ENCODE results near the gene STRIP2. TPM values are rescaled to one million over a fixed set of nuclear protein-coding genes. Genes with fewer than 3 reads are reported as not detected.

STRIP2 gene
- total RNA-seq, 2 experiments from 2014 or later, result 2.1 to 4.3 TPM

DNA sequence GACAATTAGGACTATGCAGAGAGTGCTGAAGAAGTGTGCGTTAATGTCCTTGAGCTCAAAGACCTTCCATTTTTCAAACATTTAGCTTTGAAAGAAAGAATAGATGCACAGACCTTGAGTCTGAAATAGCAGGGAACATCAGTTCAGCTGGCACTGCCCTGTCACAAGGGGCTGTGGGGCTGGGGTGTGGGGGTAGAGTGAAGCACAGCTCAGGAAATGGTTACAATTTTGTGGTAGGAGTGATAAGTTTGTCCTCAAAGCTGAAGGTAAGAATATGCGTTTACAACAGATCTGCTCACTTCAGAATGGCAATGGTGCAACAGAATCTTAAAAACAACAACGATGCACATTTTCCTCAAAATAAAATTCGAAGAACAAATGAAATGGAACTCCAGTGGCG, 101.7 kb downstream of the STRIP2 start:
- no peak for TF ChIP-seq EZH2phosphoT487 (IDR thresholded peaks at IDR 0.05; ENCODE audit: borderline replicate concordance, low read depth, low read length)
- TF ChIP-seq, protein P1, sequence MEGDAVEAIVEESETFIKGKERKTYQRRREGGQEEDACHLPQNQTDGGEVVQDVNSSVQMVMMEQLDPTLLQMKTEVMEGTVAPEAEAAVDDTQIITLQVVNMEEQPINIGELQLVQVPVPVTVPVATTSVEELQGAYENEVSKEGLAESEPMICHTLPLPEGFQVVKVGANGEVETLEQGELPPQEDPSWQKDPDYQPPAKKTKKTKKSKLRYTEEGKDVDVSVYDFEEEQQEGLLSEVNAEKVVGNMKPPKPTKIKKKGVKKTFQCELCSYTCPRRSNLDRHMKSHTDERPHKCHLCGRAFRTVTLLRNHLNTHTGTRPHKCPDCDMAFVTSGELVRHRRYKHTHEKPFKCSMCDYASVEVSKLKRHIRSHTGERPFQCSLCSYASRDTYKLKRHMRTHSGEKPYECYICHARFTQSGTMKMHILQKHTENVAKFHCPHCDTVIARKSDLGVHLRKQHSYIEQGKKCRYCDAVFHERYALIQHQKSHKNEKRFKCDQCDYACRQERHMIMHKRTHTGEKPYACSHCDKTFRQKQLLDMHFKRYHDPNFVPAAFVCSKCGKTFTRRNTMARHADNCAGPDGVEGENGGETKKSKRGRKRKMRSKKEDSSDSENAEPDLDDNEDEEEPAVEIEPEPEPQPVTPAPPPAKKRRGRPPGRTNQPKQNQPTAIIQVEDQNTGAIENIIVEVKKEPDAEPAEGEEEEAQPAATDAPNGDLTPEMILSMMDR (conservative IDR thresholded peaks at IDR 0.05; ENCODE audit: low read length), result no peak
- Histone ChIP-seq H3K4me2 (ENCODE audit: low read length) (no peak overlapping the region), H4K20me1 (ENCODE audit: insufficient read depth, low read length) (no peaks in the 10 kb centered on the region), H3K27ac (ENCODE audit: low read depth, low read length, poor library complexity, severe bottlenecking) (no peak overlapping the region), H2AFZ (ENCODE audit: low read length) (no peak overlapping the region), H3K4me1 (ENCODE audit: insufficient read depth, low read length, poor library complexity, severe bottlenecking) (no peaks in the 10 kb centered on the region), H3K79me2 (ENCODE audit: insufficient read depth, low read depth, low read length) (no peaks in the 10 kb centered on the region), H3K4me3 (ENCODE audit: low read depth, low read length, poor library complexity, severe bottlenecking) (no peak overlapping the region), H3K9me2 (ENCODE audit: insufficient read depth, low read length) (no peaks in the 10 kb centered on the region), H3K9me3 (ENCODE audit: low read length) (no peaks in the 10 kb centered on the region), H3K36me3 (ENCODE audit: insufficient read depth, low read length) (no peaks in the 10 kb centered on the region)
- no TSS peak for BruUV-seq (replicated peaks)
- DNase-seq (ENCODE audit: low spot score), result no peak
- ChIA-PET POLR2A (no interaction called here), CTCF (ENCODE audit: unreplicated experiment) (no interaction called here)
- intact Hi-C loops (cut with micrococcal nuclease; ENCODE audit: unreplicated experiment), result no loop called here

DNA sequence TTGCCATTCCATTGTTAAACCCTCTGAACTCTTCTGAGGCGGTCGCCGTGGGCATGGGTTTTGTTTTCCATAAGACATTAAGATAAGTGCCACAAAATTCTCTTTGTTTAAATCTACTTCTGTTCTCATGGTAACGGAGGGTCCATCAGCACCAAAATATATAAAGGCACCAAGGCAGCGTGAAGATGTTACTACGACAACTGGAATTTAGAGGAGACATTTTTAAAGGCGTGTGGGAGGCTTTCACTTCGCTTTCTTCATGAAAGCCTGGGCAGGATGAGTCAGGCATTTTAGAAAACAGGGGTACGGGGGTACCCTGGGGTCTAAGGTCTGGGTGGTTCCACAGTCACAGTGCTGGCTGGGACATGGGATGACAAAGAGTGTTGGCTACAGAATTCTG, 102.1 kb downstream of the STRIP2 start:
- no peak for DNase-seq (ENCODE audit: low spot score)
- Histone ChIP-seq H3K9me3 (ENCODE audit: low read length) (no peaks in the 10 kb centered on the region), H3K4me1 (ENCODE audit: insufficient read depth, low read length, poor library complexity, severe bottlenecking) (no peaks in the 10 kb centered on the region), H3K9me2 (ENCODE audit: insufficient read depth, low read length) (no peaks in the 10 kb centered on the region), H3K79me2 (ENCODE audit: insufficient read depth, low read depth, low read length) (no peaks in the 10 kb centered on the region), H3K27ac (ENCODE audit: low read depth, low read length, poor library complexity, severe bottlenecking) (no peak overlapping the region), H2AFZ (ENCODE audit: low read length) (no peak overlapping the region), H4K20me1 (ENCODE audit: insufficient read depth, low read length) (no peaks in the 10 kb centered on the region), H3K4me2 (ENCODE audit: low read length) (no peak overlapping the region), H3K36me3 (ENCODE audit: insufficient read depth, low read length) (no peaks in the 10 kb centered on the region), H3K4me3 (ENCODE audit: low read depth, low read length, poor library complexity, severe bottlenecking) (no peak overlapping the region)
- no peak for TF ChIP-seq EZH2phosphoT487 (IDR thresholded peaks at IDR 0.05; ENCODE audit: borderline replicate concordance, low read depth, low read length)
- TF ChIP-seq, protein P1 (conservative IDR thresholded peaks at IDR 0.05; ENCODE audit: low read length), result no peak
- ChIA-PET CTCF (ENCODE audit: unreplicated experiment) (no interaction called here), POLR2A (no interaction called here)
- intact Hi-C loops (cut with micrococcal nuclease; ENCODE audit: unreplicated experiment), result no loop called here
- no TSS peak for BruUV-seq (replicated peaks)

Small RNA genes within 50 kb of the gene (small RNA-seq; reads per million reads assigned to genes)
- gene AC009244.1, result not detected
- gene RNU1-72P, result not detected
- gene SNRPGP3, result not detected

Other genes starting within 250 kb of the STRIP2 start
- 0.25 TPM in 1 of 2 replicates, not detected in the other for gene SMO, start 245.8 kb upstream of the STRIP2 start, total RNA-seq (2014; rRNA removed; shearing (Covaris generic))
- 0.17 and 0.22 TPM in 2 replicates for gene SMO, start 245.8 kb upstream of the STRIP2 start, total RNA-seq (2022)
- gene AHCYL2, start 209.4 kb upstream of the STRIP2 start, total RNA-seq (2014; rRNA removed; shearing (Covaris generic)), result 3.6 and 5.0 TPM in 2 replicates
- 8.7 and 9.7 TPM in 2 replicates for gene AHCYL2, start 209.4 kb upstream of the STRIP2 start, total RNA-seq (2022)
- not detected in 2 replicates for gene SMKR1, start 68.1 kb downstream of the STRIP2 start, total RNA-seq (2014; rRNA removed; shearing (Covaris generic))
- not detected in 2 replicates for gene SMKR1, start 68.1 kb downstream of the STRIP2 start, total RNA-seq (2022)
- 21.4 and 26.5 TPM in 2 replicates for gene NRF1, start 177.3 kb downstream of the STRIP2 start, total RNA-seq (2014; rRNA removed; shearing (Covaris generic))
- gene NRF1, start 177.3 kb downstream of the STRIP2 start, total RNA-seq (2022), result 26.9 and 31.9 TPM in 2 replicates

All from OCI-LY7 (cell line).